ENCODE measurements around the gene LHX8. TPM values are rescaled to one million over a fixed set of nuclear protein-coding genes. Genes with fewer than 3 reads are reported as not detected.
A peak's percentile ranks its signal among the peaks of the same experiment; 100 is the strongest.

LHX8 gene
- total RNA-seq, 1 donor from 2014 or later = not detected

GRCh38 chr1:75202751-75203150, 68.6 kb downstream of the LHX8 start:
- peaks cover 36% of the 10 kb centered on the region for H3K27me3 ChIP-seq (ENCODE audit: low read depth)
- intact Hi-C loops (cut with micrococcal nuclease) = loop anchor here (2.0 kb wide), 1 partner anchor 430 kb away; no protein-coding TSS in a partner anchor
- H3K4me3 ChIP-seq = no peak overlapping the region
- no peak for TF ChIP-seq CTCF (IDR thresholded peaks at IDR 0.05; ENCODE audit: borderline replicate concordance)
- DNase-seq = no peak
- no peak overlapping the region for H3K27ac ChIP-seq (replicated peaks)
- H3K36me3 ChIP-seq = no peaks in the 10 kb centered on the region
- no peaks in the 10 kb centered on the region for H3K9me3 ChIP-seq (replicated peaks)
- no peaks in the 10 kb centered on the region for H3K4me1 ChIP-seq

- peak; percentile 75 for TF ChIP-seq CTCF (IDR thresholded peaks at IDR 0.05; ENCODE audit: borderline replicate concordance)
- Histone ChIP-seq H3K27me3 (ENCODE audit: low read depth) (peaks cover 34% of the 10 kb centered on the region), H3K9me3 (replicated peaks) (no peaks in the 10 kb centered on the region), H3K36me3 (no peaks in the 10 kb centered on the region), H3K27ac (replicated peaks) (no peak overlapping the region), H3K4me1 (no peaks in the 10 kb centered on the region), H3K4me3 (no peak overlapping the region)
- DNase-seq = no peak
- intact Hi-C loops (cut with micrococcal nuclease) = loop anchor here (2.0 kb wide), 1 partner anchor 431 kb away; no protein-coding TSS in a partner anchor
Observed at GRCh38 chr1:75203415-75204277, 69.5 kb downstream of the LHX8 start.

- no peak overlapping the region for H3K4me3 ChIP-seq
- DNase-seq = no peak
- intact Hi-C loops (cut with micrococcal nuclease) = no loop called here
Observed at GRCh38 chr1:75208862-75209261, 74.7 kb downstream of the LHX8 start.

More at GRCh38 chr1:75208862-75209261, 74.7 kb downstream of the LHX8 start:
- no peaks in the 10 kb centered on the region for H3K9me3 ChIP-seq (replicated peaks)
- no peaks in the 10 kb centered on the region for H3K4me1 ChIP-seq
- H3K27me3 ChIP-seq (ENCODE audit: low read depth) = peaks cover 24% of the 10 kb centered on the region
- no peak overlapping the region for H3K27ac ChIP-seq (replicated peaks)
- no peak for TF ChIP-seq CTCF (IDR thresholded peaks at IDR 0.05; ENCODE audit: borderline replicate concordance)
- H3K36me3 ChIP-seq = no peaks in the 10 kb centered on the region

Measured in left ventricle myocardium inferior (tissue), 1 donor.